ENCODE data around the gene KRT37. TPM values are rescaled to one million over a fixed set of nuclear protein-coding genes. Genes with fewer than 3 reads are reported as not detected.
"Not testable (repeated sequence)": the region's sequence is repeated elsewhere in the genome, so short reads cannot be mapped to it uniquely, and the experiment has no call there.

KRT37 gene
- total and polyA plus RNA-seq, 7 donors = not detected

GRCh38 chr17:41396340-41396739 lies 28.0 kb downstream of the KRT37 start:
- TF ChIP-seq POLR2A (IDR thresholded peaks at IDR 0.05) (no peak), POLR2AphosphoS5 (IDR thresholded peaks at IDR 0.05) (no peak), EP300 (IDR thresholded peaks at IDR 0.05) (no peak)
- TF ChIP-seq, protein P1, sequence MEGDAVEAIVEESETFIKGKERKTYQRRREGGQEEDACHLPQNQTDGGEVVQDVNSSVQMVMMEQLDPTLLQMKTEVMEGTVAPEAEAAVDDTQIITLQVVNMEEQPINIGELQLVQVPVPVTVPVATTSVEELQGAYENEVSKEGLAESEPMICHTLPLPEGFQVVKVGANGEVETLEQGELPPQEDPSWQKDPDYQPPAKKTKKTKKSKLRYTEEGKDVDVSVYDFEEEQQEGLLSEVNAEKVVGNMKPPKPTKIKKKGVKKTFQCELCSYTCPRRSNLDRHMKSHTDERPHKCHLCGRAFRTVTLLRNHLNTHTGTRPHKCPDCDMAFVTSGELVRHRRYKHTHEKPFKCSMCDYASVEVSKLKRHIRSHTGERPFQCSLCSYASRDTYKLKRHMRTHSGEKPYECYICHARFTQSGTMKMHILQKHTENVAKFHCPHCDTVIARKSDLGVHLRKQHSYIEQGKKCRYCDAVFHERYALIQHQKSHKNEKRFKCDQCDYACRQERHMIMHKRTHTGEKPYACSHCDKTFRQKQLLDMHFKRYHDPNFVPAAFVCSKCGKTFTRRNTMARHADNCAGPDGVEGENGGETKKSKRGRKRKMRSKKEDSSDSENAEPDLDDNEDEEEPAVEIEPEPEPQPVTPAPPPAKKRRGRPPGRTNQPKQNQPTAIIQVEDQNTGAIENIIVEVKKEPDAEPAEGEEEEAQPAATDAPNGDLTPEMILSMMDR (IDR thresholded peaks at IDR 0.05) = no peak
- Histone ChIP-seq H3K36me3 (no peaks in the 10 kb centered on the region), H3K27ac (no peak overlapping the region), H3K27me3 (peaks cover 0 to 4% (median 0%) of the 10 kb centered on the region in 3 donors), H3K9me3 (no peaks in the 10 kb centered on the region), H3K4me1 (no peaks in the 10 kb centered on the region), H3K4me3 (no peak overlapping the region)
- intact Hi-C loops (cut with DNase I) = no loop called here
- 88 to 94% methylated on average over 7 of the region's 7 CpGs for WGBS, 2 donors
- no peak for DNase-seq

GRCh38 chr17:41395611-41396010 lies 28.8 kb downstream of the KRT37 start:
- TF ChIP-seq EP300 (IDR thresholded peaks at IDR 0.05) = no peak
- TF ChIP-seq POLR2AphosphoS5 (IDR thresholded peaks at IDR 0.05) = no peak
- TF ChIP-seq POLR2A (IDR thresholded peaks at IDR 0.05) = no peak
- TF ChIP-seq, protein P1 (IDR thresholded peaks at IDR 0.05) = no peak
- Histone ChIP-seq H3K36me3 (no peaks in the 10 kb centered on the region), H3K9me3 (no peaks in the 10 kb centered on the region), H3K27ac (no peak overlapping the region), H3K27me3 (peaks cover 0 to 4% (median 0%) of the 10 kb centered on the region in 3 donors), H3K4me1 (no peaks in the 10 kb centered on the region), H3K4me3 (no peak overlapping the region)
- intact Hi-C loops (cut with DNase I) = no loop called here
- 88 to 92% methylated on average over 1 of the region's 1 CpG for WGBS, 2 donors
- DNase-seq = no peak

GRCh38 chr17:41395044-41395443 lies 29.3 kb downstream of the KRT37 start:
- WGBS, 2 donors = 87 to 88% methylated on average over 12 of the region's 12 CpGs
- intact Hi-C loops (cut with DNase I); DNase-seq; H3K36me3 ChIP-seq; H3K27ac ChIP-seq; H3K4me3 ChIP-seq; H3K4me1 ChIP-seq; H3K9me3 ChIP-seq; H3K27me3 ChIP-seq: not testable (repeated sequence)

DNA sequence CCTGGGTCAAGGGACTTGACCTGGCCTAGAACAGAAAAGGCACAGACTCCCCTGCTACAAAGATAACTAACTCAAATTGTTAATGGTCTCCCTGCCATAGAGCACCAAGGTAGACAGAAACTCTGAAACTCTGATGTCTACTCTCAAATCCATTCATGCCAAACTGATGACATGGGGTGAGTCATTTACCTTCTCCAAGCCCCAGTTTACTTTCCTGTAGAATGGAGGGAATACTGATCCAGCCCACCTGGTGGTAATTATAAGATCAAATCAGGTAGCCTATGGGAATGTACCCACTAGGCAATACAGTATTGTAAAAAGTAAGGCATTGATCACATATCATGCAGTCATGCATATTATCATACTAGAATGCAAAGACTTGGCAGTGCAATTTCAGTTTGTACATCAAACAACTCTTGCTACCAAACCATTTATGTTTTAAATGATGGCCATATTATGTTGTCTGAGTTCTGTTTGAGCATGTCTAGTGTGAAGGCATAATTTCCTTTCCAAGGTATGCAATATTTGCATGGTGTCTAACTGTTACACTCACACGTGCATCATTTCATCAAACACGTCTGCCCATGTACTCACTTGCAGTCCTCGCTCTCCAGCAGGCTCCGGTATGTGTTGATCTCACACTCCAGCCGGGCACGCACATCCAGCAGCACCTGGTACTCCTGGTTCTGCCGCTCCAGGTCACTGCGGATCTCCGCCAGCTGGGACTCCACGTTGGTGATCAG lies 30.0 kb downstream of the KRT37 start:
- no peak overlapping the region for H3K27ac ChIP-seq
- no peak for DNase-seq
- H3K4me1 ChIP-seq = no peaks in the 10 kb centered on the region
- 88 to 91% methylated on average over 10 of the region's 10 CpGs for WGBS, 2 donors
- TF ChIP-seq POLR2A (IDR thresholded peaks at IDR 0.05) = no peak
- TF ChIP-seq EP300 (IDR thresholded peaks at IDR 0.05) = no peak
- TF ChIP-seq, protein P1 (IDR thresholded peaks at IDR 0.05) = no peak
- TF ChIP-seq POLR2AphosphoS5 (IDR thresholded peaks at IDR 0.05) = no peak
- intact Hi-C loops (cut with DNase I) = no loop called here
- no peak overlapping the region for H3K4me3 ChIP-seq
- no peaks in the 10 kb centered on the region for H3K36me3 ChIP-seq
- H3K27me3 ChIP-seq = peaks cover 0 to 4% (median 0%) of the 10 kb centered on the region in 3 donors
- H3K9me3 ChIP-seq = no peaks in the 10 kb centered on the region

DNA sequence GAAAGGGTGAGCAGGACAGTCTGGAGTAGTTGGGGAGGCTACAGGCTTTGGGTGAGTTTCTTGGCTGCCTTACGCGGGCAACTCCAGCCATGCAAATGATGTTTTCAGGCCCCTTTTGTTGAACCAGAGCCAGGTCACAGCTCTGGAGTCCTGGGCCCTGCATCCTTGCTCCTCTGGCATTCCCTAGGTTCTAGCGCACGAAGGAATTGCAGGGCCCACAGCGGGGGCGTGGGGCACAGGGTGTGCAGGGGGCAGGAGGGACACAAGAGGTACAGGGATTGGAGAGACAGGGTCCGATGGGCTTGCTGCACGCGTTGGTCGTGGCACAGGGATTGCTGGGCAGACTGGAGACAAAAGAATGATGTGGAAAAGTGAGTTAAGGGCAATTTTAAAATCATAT lies 30.6 kb downstream of the KRT37 start:
- intact Hi-C loops (cut with DNase I) = no loop called here
- Histone ChIP-seq H3K27ac (no peak overlapping the region), H3K9me3 (no peaks in the 10 kb centered on the region), H3K36me3 (no peaks in the 10 kb centered on the region), H3K4me3 (no peak overlapping the region), H3K4me1 (no peaks in the 10 kb centered on the region), H3K27me3 (peaks cover 0 to 4% (median 0%) of the 10 kb centered on the region in 3 donors)
- DNase-seq = no peak
- TF ChIP-seq, protein P1 (IDR thresholded peaks at IDR 0.05) = no peak
- TF ChIP-seq POLR2AphosphoS5 (IDR thresholded peaks at IDR 0.05) (no peak), EP300 (IDR thresholded peaks at IDR 0.05) (no peak), POLR2A (IDR thresholded peaks at IDR 0.05) (no peak)
- 90 to 91% methylated on average over 10 of the region's 10 CpGs for WGBS, 2 donors
